ENCODE data around the gene FZD7. TPM values are rescaled to one million over a fixed set of nuclear protein-coding genes. Genes with fewer than 3 reads are reported as not detected.
A peak's percentile ranks its signal among the peaks of the same experiment; 100 is the strongest.

The FZD7 gene
- total RNA-seq, 1 donor from 2014 or later, result 22.7 TPM

DNA sequence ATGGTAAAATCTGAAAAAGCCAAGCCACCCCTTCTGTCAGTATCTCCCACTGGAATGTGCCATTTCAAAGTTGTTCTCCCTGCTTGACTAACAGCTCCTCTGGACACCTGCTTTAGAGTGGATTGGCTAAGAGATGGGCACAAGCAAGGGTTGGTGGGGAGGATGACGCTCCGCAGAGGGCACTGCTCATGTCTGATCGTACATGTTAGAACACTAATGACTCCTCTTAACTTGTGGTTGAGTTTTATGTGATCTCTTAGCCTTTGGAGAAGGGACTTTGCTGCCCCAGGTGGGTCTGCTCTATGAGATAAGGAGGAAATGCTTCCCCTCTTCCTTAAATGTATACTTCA, 31.2 kb downstream of the FZD7 start:
- DNase-seq (ENCODE audit: low read depth), result no peak

DNA sequence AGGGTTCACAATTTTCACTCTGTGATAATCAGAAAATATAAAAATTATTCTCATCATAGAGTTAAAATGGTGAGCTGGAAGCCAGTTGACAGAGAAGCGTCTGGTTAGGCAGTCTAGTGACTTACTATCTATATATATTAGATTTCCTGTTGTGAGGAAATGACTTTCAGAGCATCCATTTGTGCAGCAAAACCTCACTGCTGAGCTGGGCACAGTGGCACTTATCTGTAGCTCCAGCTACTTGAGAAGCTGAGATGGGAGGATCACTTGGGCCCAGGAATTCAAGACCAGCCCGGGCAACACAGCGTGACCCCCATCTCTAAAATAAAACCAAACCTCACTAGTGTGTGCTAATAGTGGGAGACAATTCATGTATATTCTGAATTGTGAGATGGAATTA, 32.2 kb downstream of the FZD7 start:
- DNase-seq (ENCODE audit: low read depth), result no peak

DNA sequence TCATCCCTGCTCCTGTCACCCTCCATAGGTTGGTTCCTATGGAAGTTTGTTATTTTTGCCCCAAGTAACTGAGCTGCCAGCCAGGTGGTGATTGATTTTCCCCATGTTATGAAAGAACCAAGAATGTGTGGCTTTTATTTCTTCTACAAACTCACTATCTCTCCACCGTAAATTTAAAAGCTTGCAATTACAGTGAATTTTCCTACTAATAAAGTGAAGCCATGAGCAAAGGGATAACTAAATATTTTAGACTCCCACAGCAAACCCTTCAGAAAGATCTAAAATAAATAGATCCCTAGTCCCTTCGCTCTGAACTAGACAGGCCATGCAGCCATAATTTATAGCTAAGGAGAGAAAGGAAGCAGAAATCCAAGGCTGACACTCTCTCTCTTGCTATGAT, 33.2 kb downstream of the FZD7 start:
- DNase-seq (ENCODE audit: low read depth), result no peak

DNA sequence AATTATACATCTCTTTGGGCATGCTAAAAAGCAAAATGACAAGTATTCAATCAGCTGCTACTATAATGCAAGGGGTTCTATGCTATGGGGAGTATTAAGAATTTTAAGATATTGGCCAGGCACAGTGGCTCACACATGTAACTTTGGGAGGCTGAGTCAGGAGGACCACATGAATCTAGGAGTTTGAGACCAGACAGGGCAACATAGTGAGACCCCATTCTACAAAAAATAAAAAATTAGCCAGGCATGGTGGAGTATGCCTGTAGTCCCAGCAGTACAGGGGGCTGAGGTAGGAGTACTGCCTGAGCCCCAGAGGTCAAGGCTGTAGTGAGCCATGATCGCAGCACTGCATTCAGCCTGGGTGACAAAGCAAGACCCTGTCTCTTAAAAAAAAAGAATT, 33.9 kb downstream of the FZD7 start:
- DNase-seq (ENCODE audit: low read depth), result no peak

DNA sequence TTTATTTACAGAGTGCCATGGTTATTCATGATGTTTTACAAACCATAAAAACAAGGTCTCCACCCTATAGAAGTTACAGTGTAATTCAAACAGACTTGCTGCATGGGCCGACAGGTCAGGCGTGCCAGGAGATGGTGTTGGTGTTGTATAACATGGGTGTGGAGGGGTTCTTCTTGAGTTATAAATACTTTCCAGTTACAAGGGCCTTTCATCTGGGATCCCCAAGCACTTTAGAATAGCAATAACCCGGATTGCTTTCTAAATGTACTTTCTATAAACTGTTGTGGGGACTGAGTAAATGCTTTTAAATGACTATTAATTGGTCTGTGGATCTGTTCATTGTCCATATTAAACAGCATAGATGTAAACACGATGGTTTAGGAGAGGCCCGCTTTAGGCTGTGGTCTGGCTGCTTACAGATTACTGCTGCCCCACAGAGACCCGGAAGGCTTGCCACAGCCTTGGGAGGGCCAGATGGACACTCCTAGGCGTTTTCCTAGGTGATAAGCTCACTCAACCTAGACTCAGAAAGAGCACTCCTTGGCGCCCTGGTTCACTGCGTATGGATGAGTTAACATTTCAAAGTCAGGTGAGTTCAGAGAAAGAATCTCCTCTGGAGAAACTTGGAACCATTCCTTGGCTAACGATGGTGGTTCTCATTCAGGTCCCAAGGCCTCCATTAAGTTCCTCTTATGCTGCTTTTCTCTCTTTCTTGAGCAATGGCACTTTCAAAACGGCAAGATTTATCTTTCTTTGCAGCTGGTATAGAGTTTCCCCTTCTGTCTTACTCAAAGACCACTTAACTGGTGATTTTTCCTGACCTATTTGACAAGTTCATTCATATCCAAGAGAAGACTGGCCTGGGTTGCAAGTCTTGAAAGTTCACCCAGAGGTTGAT, 35.8 kb downstream of the FZD7 start:
- no peak for DNase-seq (ENCODE audit: low read depth)

DNA sequence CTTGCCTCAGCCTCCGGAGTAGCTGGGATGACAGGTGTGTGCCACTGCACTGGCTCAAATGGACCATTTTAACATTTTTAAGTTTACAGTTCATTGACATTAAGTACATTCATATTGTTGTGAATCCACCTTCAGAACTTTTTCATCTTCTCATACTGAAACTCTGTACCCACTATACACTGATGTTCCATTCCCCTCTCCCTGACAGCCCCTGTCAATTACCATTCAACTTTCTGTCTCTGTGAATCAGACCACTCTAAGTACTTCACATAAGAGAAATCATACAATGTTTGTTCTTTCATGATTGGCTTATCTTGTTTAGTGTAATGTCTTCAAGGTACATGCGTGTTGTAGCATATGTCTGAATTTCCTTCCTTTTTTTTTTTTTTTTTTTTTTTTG, 37.5 kb downstream of the FZD7 start:
- no peak for DNase-seq (ENCODE audit: low read depth)

DNA sequence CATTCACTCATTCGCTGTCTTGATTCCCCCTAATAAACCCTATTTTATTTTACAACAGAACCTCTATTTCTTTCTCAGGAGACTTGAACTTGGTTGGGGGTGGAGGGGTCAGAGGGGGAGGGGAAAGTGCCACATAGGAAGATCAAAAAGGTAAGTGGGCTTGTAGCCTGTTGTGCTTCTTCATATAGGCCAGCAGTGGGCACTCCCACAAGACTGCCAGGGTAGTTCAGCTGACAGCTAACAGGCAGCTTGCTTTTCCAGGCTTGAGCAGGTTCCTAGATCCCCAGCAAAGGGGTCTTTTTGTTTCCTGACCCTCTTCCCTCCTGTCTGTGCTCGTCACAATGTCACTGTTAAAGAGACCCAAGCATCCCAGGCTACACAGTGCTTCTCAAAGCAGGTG, 38.6 kb downstream of the FZD7 start:
- no peak for DNase-seq (ENCODE audit: low read depth)

DNA sequence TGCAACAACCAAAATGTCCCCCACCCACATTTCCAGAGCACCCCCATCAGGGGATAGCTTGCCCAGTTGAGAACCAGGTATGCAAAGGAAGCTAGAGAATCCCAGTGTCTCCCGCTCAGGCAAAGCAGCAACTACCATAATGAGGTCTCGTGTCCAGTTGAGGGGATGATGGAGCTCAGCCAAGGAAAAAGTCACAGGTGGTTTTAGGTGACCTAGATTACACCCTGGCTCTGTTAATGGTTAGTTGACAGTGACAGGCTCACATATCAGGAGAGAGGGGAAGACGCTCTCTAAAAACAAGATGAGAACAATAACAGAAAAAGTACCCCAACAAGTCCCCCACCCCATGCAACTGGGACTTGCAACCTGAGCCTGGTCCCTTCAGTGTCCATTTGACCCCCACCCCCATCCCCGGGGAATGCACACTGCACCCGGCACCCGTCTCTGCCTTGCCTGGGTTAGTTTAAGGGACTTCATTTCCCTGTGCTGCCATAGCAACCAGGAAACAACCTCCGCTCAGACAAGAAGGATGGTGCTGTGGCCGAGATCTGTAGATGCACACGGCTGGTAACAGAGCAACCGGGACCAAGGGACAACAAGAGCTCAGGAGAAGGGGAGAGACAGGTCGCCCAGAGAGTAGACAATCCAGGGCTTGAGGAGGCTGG, 39.2 kb downstream of the FZD7 start, which contains the start of gene KIAA2012:
Gene KIAA2012, plus strand, starts transcription at position 519 of the 665 bp plus-strand sequence. CDS start 373 bp downstream, outside the sequence.
- no peak for DNase-seq (ENCODE audit: low read depth)

DNA sequence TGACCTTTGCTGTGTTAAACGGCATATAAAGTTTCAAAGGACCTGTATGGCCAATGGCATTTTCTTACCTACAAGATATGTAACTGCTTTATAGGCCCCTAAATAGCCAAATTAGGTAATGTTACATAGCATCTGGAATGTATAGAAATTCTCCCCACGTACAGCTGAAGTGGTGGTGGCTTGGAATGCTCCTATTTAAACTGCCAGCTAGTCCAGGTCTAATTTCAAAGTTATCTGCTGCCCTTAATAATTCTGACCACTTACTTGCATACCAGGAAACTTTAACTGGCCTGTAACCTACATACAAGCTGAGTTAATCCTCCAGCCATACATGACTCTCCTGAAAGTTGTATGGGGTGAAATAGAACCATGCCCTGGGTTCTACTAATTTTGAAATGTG, 40.7 kb downstream of the FZD7 start:
- no peak for DNase-seq (ENCODE audit: low read depth)

DNA sequence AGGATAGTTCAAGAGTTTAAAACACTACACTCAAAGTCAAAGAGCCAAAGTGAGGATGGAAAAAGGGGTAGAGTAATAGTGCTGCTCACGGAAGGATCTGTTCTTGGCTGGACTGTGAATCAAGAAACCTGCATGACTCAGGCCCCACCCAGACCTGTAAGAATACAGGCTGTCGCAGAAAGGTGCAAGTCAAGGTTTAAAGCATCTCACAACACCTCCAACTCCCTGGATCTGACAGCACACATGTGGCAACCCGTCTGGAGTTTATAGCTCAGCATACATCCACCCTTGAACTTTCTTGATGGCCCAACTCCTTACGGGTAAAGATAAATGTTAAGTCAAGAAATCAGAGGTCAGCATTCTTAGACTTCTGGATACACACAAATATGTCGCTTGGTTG, 45.7 kb downstream of the FZD7 start:
- DNase-seq (ENCODE audit: low read depth), result no peak

DNA sequence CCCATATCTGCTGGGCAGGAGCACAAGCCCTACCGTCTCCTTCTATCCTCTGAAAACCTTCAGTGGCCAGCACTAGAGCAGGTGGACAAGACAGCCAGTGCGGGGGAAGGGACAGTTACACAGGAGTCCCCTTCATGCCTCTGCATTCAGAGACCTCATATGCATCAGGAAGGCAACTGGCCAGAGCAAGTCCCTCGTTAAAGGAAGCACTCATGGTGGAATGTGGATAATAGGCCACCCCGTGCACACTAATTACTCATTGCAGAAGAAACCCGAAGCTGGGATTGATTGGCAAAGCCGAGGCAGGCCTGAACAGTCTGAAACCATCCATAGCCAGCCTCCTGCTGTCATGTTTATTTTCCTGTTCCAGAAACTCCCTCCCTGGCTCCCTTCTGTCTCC, 50.6 kb downstream of the FZD7 start:
- DNase-seq (ENCODE audit: low read depth), result peak; percentile 9

Other genes starting within 250 kb of the FZD7 start
- gene CDK15, start 227.3 kb upstream of the FZD7 start, total RNA-seq, result 5.9 and 6.7 TPM in 2 replicates
- not detected in 2 replicates for gene KIAA2012, start 39.4 kb downstream of the FZD7 start, total RNA-seq
- 97.2 and 113 TPM in 2 replicates for gene SUMO1, start 204.7 kb downstream of the FZD7 start, total RNA-seq
- gene NOP58, start 231.9 kb downstream of the FZD7 start, total RNA-seq, result 60.8 and 63.2 TPM in 2 replicates

Measured in myocyte (in vitro differentiated cells).